GM10266 (cell line): ENCODE results near the gene CSF1.

Experiments
- DNase-seq: peaks from one replicate; pipeline ENCODE4 v3.0.0; 2012; ENCODE audit errors: extremely low spot score
- CTCF ChIP-seq: IDR thresholded peaks from 2 replicates; pipeline ENCODE4 v1.5.1; 2012; ENCODE audit warnings: mild to moderate bottlenecking, low read depth; ENCODE audit not compliant: control insufficient read depth, insufficient read depth; ENCODE audit errors: missing control alignments

CSF1 gene

GRCh38 chr1:109912214-109912861 lies 1.7 kb downstream of the CSF1 start:
- DNase-seq, result no peak
- TF ChIP-seq CTCF, result no peak

GRCh38 chr1:109912873-109913272 lies 2.2 kb downstream of the CSF1 start:
- TF ChIP-seq CTCF, result no peak

DNA sequence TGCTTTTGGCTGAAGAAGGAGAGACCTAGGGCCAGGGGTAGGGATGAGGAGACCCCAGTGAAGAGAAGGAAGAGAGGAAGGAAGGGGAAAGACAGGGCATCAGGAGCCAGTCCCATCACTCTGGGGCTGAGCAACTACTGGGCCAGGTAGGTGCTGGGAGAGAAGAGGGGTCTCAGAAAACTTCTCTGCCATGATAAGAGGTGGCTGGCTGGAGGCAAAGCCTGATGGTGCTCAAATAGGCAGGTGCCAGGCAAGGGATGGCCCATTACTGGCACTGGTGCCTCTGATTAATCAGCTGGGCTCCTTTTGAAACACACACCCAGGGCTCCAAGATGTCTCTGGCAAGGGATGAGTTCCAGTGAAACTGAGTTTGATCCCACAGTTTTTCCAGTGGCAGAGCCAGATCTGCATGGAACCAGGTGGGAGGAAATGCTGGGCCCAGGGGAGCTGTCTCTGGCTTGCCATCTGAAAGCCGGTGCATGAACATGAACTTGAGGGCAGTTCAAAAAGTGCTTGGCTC lies 2.8 kb downstream of the CSF1 start:
- no peak for DNase-seq
- no peak for TF ChIP-seq CTCF

More at GRCh38 chr1:109912873-109913272, 2.2 kb downstream of the CSF1 start:
- no peak for DNase-seq

- TF ChIP-seq CTCF, result no peak
- DNase-seq, result no peak
Measured at GRCh38 chr1:109914587-109915240, 4.1 kb downstream of the CSF1 start.

- no peak for TF ChIP-seq CTCF
- no peak for DNase-seq
Measured at GRCh38 chr1:109917051-109917767, 6.6 kb downstream of the CSF1 start.

DNA sequence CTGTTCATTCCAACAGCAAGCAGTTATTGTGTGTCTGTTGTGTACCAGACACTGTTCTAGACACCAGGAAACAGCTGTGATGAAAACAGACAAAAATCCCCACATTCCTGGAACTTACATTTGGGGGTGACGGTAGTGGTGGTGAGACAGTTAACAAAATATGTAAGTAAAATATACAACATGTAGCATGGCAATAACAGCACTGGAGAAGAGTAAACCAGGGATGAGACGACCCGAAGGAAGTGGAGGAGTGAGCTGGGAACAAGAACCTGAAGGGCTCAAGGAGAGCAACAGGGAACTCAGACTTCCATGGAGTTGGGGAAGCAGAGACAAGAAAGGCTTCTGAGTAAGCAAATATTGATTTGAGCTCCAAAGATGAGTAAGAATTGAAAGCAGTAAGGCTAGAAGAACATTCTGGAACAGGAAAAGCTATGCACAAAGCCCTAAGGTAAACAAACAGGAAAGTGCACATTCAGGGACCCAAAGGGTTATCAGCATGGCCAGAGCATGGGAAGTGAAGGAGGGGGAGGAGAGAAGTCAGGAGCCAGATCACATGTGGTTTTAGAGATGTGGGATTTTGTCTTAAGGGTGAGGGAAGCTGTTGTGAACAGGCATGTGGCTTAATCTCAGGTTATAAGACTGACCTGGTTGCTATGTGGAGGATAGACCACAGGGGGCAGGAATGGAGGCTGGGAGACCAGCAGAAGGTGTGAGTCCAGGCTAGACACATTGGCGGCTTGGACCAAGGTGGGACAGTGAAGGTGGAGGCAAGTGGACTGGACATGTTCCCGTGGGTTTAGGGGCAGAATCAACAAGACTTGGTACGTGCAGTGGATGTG lies 7.3 kb downstream of the CSF1 start:
- no peak for DNase-seq
- peak; percentile 13 for TF ChIP-seq CTCF
